Gastroesophageal sphincter (tissue), 4 donors: Measurements from ENCODE around the gene PROSER1. TPM values are rescaled to one million over a fixed set of nuclear protein-coding genes. Genes with fewer than 3 reads are reported as not detected.
"Not testable (repeated sequence)": the region's sequence is repeated elsewhere in the genome, so short reads cannot be mapped to it uniquely, and the experiment has no call there.

Source experiments
- ATAC-seq: fragments of 150-250 bp; one replicate; pipeline ENCODE4 v1.9.1; 2016; ENCODE audit warnings: mild to moderate bottlenecking, moderate library complexity
- H3K27ac ChIP-seq, 4 donors: fragments of 200-600 bp; sonication (generic) in 3 of 4; 1 replicate in 3 of 4; 2 replicates in 1 of 4; pipeline ENCODE4 v1.5.1; 2016 to 2019
- H3K27me3 ChIP-seq: fragments of 200-600 bp; sonication (generic); one replicate; pipeline ENCODE4 v1.5.1; 2019
- H3K36me3 ChIP-seq, 2 donors: fragments of 200-600 bp; sonication (generic); one replicate each; pipeline ENCODE4 v1.5.1; 2019; ENCODE audit warnings: control low read depth in 1 of 2
- H3K4me1 ChIP-seq, 3 donors: fragments of 200-600 bp; sonication (generic); 1 replicate in 2 of 3; 2 replicates in 1 of 3; pipeline ENCODE4 v1.5.1; 2016 to 2019; ENCODE audit warnings: control low read depth in 2 of 3
- H3K4me3 ChIP-seq, 2 donors: fragments of 200-600 bp; sonication (generic); one replicate each; pipeline ENCODE4 v1.5.1; 2019; ENCODE audit warnings: mild to moderate bottlenecking in 1 of 2, moderate library complexity in 1 of 2
- H3K9me3 ChIP-seq, 3 donors: fragments of 200-600 bp; sonication (generic); one replicate each; pipeline ENCODE4 v1.5.1; 2017 to 2019; ENCODE audit warnings: control low read depth in 2 of 3
- EP300 ChIP-seq: sonication (generic); formaldehyde crosslinking; IDR thresholded peaks from one replicate; pipeline ENCODE4 v1.6.1; 2017; ENCODE audit warnings: antibody characterized with exemption, mild to moderate bottlenecking
- POLR2A ChIP-seq, 2 donors: fragments of 450-650 bp; IDR thresholded peaks; one replicate each; pipeline ENCODE4 v1.6.1; 2017; ENCODE audit warnings: antibody characterized with exemption in 2 of 2, mild to moderate bottlenecking in 2 of 2, moderate library complexity in 1 of 2
- POLR2AphosphoS5 ChIP-seq: sonication (generic); formaldehyde crosslinking; IDR thresholded peaks from one replicate; pipeline ENCODE4 v1.6.1; 2017; ENCODE audit warnings: antibody characterized with exemption
- WGBS, 2 donors: methylation state at CpG; one replicate each; pipeline ENCODE4 v1.1.5; 2018; ENCODE audit warnings: low coverage in 1 of 2; 5-methylcytosine and 5-hydroxymethylcytosine counted together
- total RNA-seq, 4 donors: library from RNA; depleted of rRNA; stranded (reverse); fragments of >200 nt; gene quantifications; one replicate each; pipeline ENCODE4 v1.1.0, GENCODE V29; 2016
- TF ChIP-seq, protein P1 (sequence below), 4 experiments: fragments of 200-600 bp in 2 of 4; fragments of 450-650 bp in 2 of 4; sonication (generic) in 1 of 4; IDR thresholded peaks; one replicate each; pipeline ENCODE4 v1.5.1; 2017 to 2019; ENCODE audit warnings: antibody characterized with exemption in 4 of 4, mild to moderate bottlenecking in 2 of 4, moderate library complexity in 2 of 4

PROSER1 gene
- 10 to 100 TPM in 3 of 4 donors, 1 to 10 TPM in 1; 8.0 to 18.8 (median 13.3) TPM for total RNA-seq

DNA sequence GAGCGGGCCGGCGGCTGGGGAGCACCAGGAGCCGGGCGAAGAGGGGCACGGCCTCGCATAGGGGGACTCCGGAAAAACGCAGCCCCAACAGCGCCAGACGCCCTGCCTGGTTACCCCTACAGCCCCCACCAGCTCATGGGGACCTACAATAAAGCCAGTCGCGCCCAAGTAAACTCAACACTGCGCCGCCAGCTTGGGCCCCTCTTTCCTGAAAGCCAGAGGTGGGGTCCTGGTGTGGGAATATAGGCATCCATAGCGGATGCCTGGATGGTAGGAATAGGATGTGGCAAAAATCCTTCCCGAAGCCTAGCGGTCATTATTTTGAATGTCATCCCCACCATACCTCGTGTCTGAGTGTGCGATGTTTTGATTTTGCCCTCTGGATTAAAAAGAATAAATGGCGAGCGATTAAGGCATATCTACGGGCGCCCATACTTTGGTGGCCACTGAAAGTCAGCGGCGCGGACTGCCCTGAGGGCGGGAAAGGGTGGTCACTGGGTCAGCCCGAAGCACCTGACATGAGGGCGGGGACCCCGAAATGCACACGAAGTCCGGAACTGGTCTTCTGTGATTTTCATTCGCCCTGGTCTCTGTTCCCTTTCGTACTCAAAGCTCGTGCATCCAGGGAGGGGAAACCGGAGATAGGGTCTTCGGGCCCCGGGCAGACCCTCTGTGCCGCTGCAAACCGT lies at the start of gene PROSER1, which contains the start of gene NHLRC3:
TSS of gene PROSER1 (minus strand) at position 210 of the 689 bp plus-strand sequence. CDS start 847 bp downstream, outside the sequence.
TSS of gene NHLRC3 (plus strand) at position 577 of the 689 bp plus-strand sequence. CDS start 184 bp downstream, outside the sequence.
- Histone ChIP-seq H3K9me3 (no peaks in the 10 kb centered on the region), H3K27me3 (no peaks in the 10 kb centered on the region), H3K4me1 (peaks cover 7 to 64% (median 21%) of the 10 kb centered on the region in 3 donors), H3K4me3 (peak within 1 kb of the TSS; percentile 82 to 91), H3K27ac (peak within 1 kb of the TSS; percentile 50 to 90 (median 86)), H3K36me3 (no peaks in the 10 kb centered on the region)
- TF ChIP-seq EP300 (no peak), POLR2AphosphoS5 (peak; percentile 49), POLR2A (IDR thresholded peaks at IDR 0.05) (peak in 1 of 2 donors; percentile 11)
- TF ChIP-seq, protein P1, sequence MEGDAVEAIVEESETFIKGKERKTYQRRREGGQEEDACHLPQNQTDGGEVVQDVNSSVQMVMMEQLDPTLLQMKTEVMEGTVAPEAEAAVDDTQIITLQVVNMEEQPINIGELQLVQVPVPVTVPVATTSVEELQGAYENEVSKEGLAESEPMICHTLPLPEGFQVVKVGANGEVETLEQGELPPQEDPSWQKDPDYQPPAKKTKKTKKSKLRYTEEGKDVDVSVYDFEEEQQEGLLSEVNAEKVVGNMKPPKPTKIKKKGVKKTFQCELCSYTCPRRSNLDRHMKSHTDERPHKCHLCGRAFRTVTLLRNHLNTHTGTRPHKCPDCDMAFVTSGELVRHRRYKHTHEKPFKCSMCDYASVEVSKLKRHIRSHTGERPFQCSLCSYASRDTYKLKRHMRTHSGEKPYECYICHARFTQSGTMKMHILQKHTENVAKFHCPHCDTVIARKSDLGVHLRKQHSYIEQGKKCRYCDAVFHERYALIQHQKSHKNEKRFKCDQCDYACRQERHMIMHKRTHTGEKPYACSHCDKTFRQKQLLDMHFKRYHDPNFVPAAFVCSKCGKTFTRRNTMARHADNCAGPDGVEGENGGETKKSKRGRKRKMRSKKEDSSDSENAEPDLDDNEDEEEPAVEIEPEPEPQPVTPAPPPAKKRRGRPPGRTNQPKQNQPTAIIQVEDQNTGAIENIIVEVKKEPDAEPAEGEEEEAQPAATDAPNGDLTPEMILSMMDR (IDR thresholded peaks at IDR 0.05): peak in 1 of 4 experiments; percentile 9
- 0 to 2% methylated on average over 8 to 9 of the region's 41 CpGs for WGBS, 2 donors
- ATAC-seq: peak; percentile 97

DNA sequence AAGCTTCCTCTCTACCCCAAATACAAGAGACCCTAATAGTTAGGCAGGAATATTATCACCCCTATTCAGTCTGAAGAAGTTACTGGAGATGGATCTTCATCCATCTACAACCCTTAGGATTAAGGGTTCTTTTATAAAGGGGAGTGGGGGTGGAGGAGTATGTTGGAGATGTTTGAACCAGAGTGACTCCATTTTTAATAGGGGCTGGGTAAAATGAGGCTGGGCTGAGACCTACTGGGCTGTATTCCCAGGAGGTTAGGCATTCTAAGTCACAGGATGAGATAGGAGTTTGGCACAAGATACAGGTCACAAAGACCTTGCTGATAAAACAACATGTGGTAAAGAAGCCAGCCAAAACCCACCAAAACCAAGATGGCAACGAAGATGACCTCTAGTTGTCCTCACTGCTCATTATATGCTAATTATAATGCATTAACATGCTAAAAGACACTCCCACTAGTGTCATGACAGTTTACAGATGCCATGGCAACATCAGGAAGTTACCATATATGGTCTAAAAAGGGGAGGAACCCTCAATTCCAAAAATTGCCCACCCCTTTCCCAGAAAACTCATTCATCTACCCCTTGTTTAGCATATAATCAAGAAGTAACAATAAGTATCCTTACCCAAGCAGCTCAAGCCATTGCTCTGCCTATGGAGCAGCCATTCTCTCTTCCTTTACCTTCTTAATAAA lies 48.5 kb upstream of the PROSER1 start:
- WGBS, 2 donors: 64 to 67% methylated on average over 1 of the region's 1 CpG
- H3K4me1 ChIP-seq, ATAC-seq, H3K27me3 ChIP-seq, H3K27ac ChIP-seq, H3K4me3 ChIP-seq, H3K9me3 ChIP-seq, H3K36me3 ChIP-seq: not testable (repeated sequence)

DNA sequence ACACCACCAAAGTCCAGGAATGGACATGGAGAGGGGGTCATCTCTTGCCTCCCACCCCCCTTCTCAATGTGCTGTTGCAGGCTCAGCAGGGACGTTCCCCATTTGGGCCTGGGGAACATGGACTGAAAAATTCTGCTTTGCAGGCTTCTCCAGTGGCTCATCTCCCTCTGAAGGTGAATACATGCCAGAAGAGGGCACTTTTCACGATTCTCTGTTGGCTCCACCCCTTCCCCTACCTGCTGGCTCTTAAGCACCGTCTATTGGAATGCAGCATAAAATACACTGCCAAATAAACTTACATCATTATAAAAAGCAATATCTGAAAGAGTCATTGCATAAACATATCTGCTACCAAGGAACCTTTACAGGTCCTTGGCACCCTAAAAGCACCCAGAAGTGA lies 36.1 kb upstream of the PROSER1 start:
- Histone ChIP-seq H3K9me3 (no peaks in the 10 kb centered on the region), H3K27me3 (peaks cover 34% of the 10 kb centered on the region), H3K36me3 (no peaks in the 10 kb centered on the region), H3K27ac (no peak overlapping the region), H3K4me3 (no peak overlapping the region), H3K4me1 (no peaks in the 10 kb centered on the region)
- ATAC-seq: no peak
- WGBS, 2 donors: 30% methylated on average over 2 of the region's 3 CpGs; no CpG with 5 or more reads in 1 of the 2 donors
- TF ChIP-seq EP300 (no peak), POLR2A (IDR thresholded peaks at IDR 0.05) (no peak), POLR2AphosphoS5 (no peak)
- TF ChIP-seq, protein P1 (IDR thresholded peaks at IDR 0.05): no peak

DNA sequence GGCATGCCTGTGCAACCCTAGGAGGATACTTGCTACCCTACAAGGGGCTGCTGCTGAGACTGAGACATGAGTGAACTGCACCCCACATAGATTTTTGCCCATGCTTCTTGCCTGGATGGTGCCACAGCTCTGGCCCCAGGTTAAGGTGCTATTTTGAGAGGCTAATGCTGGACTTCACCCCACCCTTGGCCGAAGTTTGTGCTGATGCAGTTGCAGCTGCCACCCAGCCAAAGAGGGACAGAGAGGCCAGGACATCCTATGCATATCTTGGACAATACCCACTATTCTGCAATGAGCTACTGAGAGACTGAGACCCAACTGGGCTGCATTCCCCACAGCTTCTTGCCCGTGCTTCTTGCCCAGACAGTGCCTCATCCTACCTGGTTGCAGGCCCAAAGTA lies 35.0 kb upstream of the PROSER1 start:
- no peak for ATAC-seq
- Histone ChIP-seq H3K4me3 (no peak overlapping the region), H3K4me1 (no peaks in the 10 kb centered on the region), H3K36me3 (no peaks in the 10 kb centered on the region), H3K9me3 (no peaks in the 10 kb centered on the region), H3K27ac (no peak overlapping the region), H3K27me3 (peaks cover 34% of the 10 kb centered on the region)
- TF ChIP-seq POLR2A (IDR thresholded peaks at IDR 0.05) (no peak), POLR2AphosphoS5 (no peak), EP300 (no peak)
- TF ChIP-seq, protein P1 (IDR thresholded peaks at IDR 0.05): no peak
- WGBS, 2 donors: 70% methylated on average over 1 of the region's 2 CpGs; no CpG with 5 or more reads in 1 of the 2 donors

DNA sequence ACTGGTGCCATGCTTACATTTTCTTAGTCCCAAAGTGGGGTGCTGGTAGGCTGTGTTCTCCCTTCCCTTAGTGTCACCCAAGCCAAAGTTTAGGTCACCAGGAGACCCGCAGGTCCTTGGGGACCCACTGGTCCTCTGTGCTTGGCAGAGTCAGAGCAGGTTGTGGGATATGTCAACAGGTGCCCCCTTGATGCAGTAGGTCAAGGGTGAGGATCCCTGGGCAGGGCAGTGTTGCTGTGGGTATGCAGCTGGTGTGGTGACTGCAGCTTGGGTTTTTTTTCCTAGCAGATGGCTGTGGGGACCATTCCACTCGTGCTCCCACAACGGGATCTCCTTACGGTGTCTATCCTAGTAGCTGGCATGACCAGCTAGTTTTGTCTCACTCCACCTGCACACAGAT lies 24.1 kb upstream of the PROSER1 start:
- no peak for ATAC-seq
- TF ChIP-seq POLR2A (IDR thresholded peaks at IDR 0.05): no peak
- TF ChIP-seq, protein P1 (IDR thresholded peaks at IDR 0.05): no peak
- no peak for TF ChIP-seq POLR2AphosphoS5
- TF ChIP-seq EP300: no peak
- Histone ChIP-seq H3K4me3 (no peak overlapping the region), H3K4me1 (no peaks in the 10 kb centered on the region), H3K27ac (no peak overlapping the region), H3K27me3 (no peaks in the 10 kb centered on the region), H3K9me3 (no peaks in the 10 kb centered on the region), H3K36me3 (no peaks in the 10 kb centered on the region)
- WGBS, 2 donors: 92 to 100% methylated on average over 1 to 2 of the region's 4 CpGs
